ENCODE measurements around the gene EMC9. TPM values are rescaled to one million over a fixed set of nuclear protein-coding genes. Genes with fewer than 3 reads are reported as not detected.

The EMC9 gene
- total and polyA plus RNA-seq, 2 of the 8 experiments (the other 6 are each of a cell fraction or from before 2014, with no cell fraction given), result 38.4 to 47.2 TPM

DNA sequence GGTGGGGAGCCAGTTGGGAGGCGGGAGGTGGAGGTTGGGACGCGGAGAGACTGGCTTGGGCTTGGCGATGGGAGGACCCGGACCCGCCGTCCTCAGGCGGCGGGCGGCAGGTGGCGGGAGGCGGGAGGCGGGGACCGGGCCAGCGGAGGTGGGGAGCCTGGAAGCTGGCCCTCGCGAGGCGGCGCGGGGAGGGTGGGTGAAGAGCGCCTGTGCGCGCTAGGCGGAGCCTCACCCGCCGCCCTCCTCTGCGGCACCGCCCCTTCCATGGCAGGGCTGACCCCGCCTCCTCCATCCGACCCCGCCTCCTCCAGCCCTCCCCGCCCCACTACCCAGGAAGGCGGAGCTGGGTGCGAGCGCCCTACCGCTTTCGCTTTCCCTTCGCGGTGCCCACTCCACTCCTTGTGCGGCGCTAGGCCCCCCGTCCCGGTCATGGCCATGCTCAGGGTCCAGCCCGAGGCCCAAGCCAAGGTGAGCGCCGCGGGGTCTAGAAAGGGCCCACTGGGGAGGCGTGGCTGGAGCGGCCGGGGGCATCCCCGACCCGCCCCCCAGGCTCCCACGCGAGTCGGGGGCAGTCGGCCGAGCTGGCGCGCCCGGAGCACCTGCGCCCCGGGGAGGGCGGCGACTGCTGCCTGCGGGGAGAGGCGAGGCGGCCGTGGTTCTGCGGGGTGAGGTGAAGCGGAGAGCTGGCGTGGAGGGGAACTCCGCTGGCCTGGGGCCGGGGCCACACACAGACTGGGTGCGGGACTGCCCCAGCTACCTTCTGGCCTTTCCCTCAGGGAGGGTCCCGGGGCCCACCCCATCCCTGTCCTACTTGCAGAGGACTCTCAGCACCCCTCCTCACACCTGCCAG lies 5.3 kb downstream of the EMC9 start, which contains the start of gene PSME1 (continued):
- TF ChIP-seq, protein P1, sequence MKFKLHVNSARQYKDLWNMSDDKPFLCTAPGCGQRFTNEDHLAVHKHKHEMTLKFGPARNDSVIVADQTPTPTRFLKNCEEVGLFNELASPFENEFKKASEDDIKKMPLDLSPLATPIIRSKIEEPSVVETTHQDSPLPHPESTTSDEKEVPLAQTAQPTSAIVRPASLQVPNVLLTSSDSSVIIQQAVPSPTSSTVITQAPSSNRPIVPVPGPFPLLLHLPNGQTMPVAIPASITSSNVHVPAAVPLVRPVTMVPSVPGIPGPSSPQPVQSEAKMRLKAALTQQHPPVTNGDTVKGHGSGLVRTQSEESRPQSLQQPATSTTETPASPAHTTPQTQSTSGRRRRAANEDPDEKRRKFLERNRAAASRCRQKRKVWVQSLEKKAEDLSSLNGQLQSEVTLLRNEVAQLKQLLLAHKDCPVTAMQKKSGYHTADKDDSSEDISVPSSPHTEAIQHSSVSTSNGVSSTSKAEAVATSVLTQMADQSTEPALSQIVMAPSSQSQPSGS (IDR thresholded peaks at IDR 0.05; ENCODE audit: low read length), result no peak
- TF ChIP-seq TAF1 (IDR thresholded peaks at IDR 0.05; ENCODE audit: low read depth, low read length) (0 out of 2 replicates have a peak, but pooled peaks have one; percentile 12), SP2 (IDR thresholded peaks at IDR 0.05; ENCODE audit: low read length) (no peak), GTF2F1 (IDR thresholded peaks at IDR 0.05; ENCODE audit: borderline replicate concordance, low read depth, low read length) (no peak), KDM4A (IDR thresholded peaks at IDR 0.05; ENCODE audit: low read depth, low read length, severe bottlenecking) (peak; percentile 70), RAD21 (IDR thresholded peaks at IDR 0.05 in 1 of 2, conservative IDR thresholded peaks at IDR 0.05 in 1 of 2; ENCODE audit: low read depth in 2 of 2, low read length in 2 of 2) (no peak), ASH2L (IDR thresholded peaks at IDR 0.05; ENCODE audit: low read length) (peak; percentile 36), CHD2 (IDR thresholded peaks at IDR 0.05; ENCODE audit: low read length) (peak; percentile 34; the same call in 1 of the 2 replicates), RXRA (IDR thresholded peaks at IDR 0.05; ENCODE audit: insufficient read depth, low read depth, low read length) (no peak), SIRT6 (IDR thresholded peaks at IDR 0.05; ENCODE audit: low read length) (no peak), SRF (IDR thresholded peaks at IDR 0.05; ENCODE audit: low read depth, low read length) (no peak), HDAC6 (IDR thresholded peaks at IDR 0.05; ENCODE audit: low read depth, low read length) (no peak), POU5F1 (IDR thresholded peaks at IDR 0.05; ENCODE audit: low read depth, low read length) (no peak), RBBP5 (IDR thresholded peaks at IDR 0.05; ENCODE audit: borderline replicate concordance, low read depth, low read length) (no peak; the same call in 1 of the 2 replicates), CBX8 (IDR thresholded peaks at IDR 0.05; ENCODE audit: borderline replicate concordance, low read depth, low read length) (no peak), RNF2 (IDR thresholded peaks at IDR 0.05; ENCODE audit: borderline replicate concordance, low read depth, low read length, missing control alignments, poor library complexity, severe bottlenecking) (no peak), ZNF274 (IDR thresholded peaks at IDR 0.05; ENCODE audit: borderline replicate concordance, extremely low read depth, low read length) (no peak), JUND (IDR thresholded peaks at IDR 0.05; ENCODE audit: low read length) (no peak), EZH2 (IDR thresholded peaks at IDR 0.05; ENCODE audit: low read depth, low read length, severe bottlenecking) (no peak), CTBP2 (IDR thresholded peaks at IDR 0.05; ENCODE audit: borderline replicate concordance, insufficient read depth, insufficient read length, low read length) (no peak)
- TF ChIP-seq, protein P2, sequence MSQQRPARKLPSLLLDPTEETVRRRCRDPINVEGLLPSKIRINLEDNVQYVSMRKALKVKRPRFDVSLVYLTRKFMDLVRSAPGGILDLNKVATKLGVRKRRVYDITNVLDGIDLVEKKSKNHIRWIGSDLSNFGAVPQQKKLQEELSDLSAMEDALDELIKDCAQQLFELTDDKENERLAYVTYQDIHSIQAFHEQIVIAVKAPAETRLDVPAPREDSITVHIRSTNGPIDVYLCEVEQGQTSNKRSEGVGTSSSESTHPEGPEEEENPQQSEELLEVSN (IDR thresholded peaks at IDR 0.05), result no peak

Measured in H1 (cell line).